ENCODE data around the gene KLHL22.
"Not testable (repeated sequence)": the region's sequence is repeated elsewhere in the genome, so short reads cannot be mapped to it uniquely, and the experiment has no call there.

KLHL22 gene

DNA sequence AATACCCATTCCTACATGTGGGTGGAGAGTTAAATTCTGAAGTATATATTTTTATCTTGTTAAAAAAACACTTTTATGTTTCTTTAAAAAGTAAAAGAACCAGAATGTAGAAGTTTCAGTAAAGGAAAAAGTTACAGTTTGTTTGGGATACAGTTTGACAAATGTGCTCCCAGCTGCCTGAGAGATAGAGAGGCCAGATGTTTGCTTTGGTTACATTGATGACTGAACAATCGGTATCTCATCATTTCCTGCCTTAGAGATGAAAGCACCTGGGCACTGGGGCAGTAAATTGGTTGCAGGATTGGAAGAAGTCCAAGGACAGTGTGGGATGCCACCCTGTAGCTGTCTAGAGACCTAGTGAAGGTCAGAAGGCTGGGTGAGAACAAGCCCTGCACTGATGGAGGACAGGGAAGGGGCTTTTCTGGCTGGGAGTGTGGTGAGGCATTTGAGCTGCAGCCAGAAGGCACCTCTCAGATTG, 28.4 kb upstream of the KLHL22 start:
- no peak for DNase-seq (ENCODE audit: low read depth in 2 of 2)

DNA sequence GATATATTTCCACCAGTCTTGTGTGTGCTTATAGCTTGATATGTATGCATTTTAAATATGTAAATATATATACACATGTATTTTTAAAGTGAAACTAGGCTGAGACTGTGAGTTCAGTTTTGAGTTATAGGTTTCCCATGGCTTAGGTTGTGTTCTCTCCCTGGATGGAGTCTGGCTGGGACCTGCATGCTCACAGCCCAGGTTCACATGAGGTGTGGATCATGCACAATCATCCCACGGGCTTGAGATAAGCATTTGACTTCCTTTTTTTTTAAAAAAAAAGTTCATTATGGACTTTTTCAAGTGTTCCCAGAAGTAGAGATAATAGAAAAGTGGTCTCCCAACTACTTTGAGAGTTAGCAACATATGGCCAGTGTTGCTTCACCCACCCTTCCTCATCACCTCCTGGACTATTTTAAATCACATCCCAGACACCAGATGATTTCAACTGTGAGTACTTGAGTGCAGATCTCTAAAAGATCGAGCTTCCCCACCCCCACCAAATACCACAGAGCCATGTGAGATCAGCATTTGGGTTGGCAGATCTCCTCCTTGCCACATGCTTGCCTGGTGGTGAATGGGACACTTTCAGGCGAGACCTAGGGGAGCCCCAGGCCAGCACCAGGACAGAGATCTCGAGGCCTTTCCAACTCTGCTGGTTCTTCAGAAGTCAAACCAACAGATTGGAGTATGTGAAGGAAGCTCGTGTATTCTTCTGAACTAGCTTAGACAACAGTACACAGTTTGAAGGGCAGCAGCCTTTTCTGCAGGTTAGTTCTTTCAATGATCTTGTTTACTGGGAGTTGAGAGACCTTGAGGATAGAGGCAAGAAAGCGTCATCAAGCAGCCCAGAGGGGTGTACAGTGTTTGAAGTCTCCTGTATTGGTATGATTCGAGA, 27.7 kb upstream of the KLHL22 start:
- DNase-seq (ENCODE audit: low read depth in 2 of 2), result no peak

DNA sequence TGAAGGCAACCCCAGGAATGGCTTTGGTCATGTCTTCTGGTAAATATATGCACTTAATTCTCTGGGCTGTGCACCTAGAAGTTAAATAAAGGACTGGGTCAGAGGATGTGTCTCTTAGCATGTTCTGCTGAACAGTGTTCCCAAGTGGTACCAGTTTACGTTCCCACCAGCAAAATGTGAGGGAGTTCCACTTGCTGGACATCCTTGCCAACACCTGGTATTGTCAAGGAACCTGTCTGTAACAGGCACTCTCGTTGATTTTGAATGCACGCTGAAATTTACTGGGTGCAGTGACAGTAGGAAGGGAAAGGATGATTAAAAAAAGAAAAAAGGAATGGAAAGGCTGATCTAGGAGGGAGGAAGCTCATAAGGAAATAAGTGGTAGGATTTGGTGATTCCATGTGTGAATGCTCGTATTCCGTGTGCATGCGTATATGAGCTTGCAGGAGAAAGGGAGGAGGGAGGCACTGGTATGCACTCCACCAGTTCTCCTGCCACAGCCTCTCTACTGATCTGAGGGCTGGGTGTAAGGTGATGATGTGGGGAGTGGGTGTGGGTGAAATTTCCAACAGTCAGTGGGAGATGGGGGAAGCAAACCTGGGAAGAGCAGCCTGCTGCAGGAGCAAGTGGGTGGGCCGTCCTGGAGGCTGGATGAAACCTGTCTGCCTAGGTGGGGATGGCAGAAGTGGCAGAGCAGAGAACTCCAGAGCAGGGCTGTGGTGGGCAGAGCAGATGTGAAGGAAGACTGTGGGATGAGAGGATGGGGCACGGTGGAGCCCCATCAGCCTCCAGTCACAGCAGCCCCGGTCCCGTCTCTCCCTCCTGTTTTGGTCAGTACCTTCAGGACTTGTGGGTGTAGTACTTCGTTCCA, 26.8 kb upstream of the KLHL22 start:
- no peak for DNase-seq (ENCODE audit: low read depth in 2 of 2)

DNA sequence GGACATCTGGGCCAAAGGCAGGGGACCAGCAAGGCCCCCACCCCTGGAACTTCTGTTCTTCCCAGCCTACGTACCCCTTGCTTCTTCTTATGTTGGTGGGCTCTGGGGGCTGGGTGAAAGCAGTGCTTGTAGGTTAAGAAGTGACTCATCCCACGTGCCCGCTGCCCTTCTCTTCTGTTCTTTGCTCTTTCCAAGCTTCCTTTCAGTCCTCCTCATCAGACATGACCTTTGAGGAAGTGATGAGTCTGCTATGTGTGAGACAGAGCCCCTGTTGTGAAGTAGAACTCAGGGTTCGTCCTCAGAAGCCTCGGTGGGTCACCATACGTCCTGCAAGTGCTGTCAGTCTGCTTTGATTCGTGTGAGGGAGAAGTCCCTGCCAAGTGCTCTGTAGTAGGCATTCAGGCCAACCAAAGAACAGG, 24.5 kb upstream of the KLHL22 start:
- DNase-seq (ENCODE audit: low read depth in 2 of 2), result peak; percentile 25 to 30

DNA sequence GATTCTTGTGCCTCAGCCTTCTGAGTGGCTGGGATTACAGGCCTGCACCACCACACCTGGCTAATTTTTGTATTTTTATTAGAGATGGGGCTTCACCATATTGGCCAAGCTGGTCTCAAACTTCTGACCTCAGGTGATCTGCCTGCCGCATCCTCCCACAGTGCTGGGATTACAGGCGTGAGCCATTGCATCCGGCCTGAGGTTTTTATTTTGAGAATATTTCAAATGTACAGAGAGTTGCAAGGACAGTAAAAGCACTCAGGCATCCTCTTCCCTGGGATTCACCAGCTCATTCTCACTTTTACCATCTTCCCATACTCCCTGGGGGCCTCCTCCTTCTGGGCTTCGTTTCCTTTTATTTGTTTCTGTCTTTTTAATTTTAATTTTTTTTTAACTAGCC, 24.0 kb upstream of the KLHL22 start:
- DNase-seq (ENCODE audit: low read depth in 2 of 2), result no peak

DNA sequence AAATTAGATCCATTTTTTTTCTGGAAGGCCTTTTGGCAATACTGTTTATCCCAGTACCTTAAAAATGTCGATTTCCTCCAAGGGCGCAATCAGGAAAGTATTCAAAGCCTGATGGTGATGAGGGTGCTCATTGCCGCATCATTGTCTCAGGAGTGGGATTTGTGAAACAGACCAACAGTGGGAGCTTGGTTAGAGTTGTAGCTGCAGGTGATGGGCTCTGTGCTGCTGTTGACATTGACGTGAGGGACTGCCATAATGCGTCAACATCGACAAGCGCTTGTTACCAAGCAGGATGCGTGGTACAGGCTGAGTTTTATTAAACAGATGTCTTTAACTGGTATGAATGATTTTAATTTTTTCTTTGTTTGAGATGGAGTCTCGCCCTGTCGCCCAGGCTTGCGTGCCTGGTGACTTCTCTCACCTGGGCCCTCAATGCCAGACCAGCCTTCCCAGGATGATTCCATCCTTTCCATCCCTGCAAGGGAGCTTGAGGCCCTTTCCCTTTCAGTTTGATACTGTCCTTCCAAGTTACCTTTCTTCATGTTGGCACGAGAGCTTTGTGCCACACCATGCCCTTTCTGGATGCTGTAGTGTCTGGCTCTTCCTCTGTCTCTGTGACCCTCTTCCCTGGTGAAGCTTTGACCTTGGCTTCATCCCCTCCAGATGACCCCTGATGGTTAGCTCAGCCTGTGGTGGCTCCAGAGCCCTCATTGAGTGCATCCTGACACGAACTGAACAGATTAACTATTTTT, 22.4 kb upstream of the KLHL22 start:
- DNase-seq (ENCODE audit: low read depth in 2 of 2), result no peak

DNA sequence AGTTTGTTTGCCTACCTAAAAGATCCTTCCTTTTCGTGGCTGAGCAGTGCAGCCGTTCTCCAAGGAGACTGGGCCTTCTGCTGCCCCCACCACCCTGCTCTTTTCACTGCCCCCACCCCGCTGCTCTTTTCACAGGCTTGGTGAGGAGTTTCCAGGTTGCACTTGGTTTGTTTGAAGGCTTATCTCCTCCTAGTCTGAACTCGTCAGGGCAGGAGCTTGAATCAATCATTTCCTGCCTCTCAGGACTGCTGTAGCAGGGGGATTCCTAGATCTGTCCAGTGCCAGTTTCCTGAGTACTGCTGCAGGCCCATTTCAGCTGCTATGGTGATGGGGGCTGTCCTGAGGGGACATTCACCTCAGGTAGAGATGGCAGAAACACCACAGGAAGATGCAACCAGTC, 21.8 kb upstream of the KLHL22 start:
- no peak for DNase-seq (ENCODE audit: low read depth in 2 of 2)

DNA sequence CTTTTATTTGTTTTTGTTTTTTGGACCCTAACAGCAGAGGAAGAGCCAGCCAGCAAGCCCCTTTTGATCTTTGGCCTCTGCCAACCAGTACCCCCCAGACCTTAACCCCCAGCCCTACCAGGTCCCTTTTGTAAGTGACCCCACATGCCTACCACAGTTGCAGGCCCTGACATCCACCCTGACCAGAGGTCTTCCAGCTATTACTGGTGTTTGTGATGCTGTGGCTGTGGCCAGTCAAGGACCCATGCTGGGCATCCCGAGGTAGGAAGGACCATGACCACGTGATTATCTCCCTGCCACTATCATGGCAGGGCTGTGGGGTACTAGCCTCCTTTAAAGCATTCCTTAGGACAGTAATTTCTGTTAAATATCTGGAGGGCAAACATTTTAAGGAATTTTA, 20.8 kb upstream of the KLHL22 start:
- no peak for DNase-seq (ENCODE audit: low read depth in 2 of 2)

DNA sequence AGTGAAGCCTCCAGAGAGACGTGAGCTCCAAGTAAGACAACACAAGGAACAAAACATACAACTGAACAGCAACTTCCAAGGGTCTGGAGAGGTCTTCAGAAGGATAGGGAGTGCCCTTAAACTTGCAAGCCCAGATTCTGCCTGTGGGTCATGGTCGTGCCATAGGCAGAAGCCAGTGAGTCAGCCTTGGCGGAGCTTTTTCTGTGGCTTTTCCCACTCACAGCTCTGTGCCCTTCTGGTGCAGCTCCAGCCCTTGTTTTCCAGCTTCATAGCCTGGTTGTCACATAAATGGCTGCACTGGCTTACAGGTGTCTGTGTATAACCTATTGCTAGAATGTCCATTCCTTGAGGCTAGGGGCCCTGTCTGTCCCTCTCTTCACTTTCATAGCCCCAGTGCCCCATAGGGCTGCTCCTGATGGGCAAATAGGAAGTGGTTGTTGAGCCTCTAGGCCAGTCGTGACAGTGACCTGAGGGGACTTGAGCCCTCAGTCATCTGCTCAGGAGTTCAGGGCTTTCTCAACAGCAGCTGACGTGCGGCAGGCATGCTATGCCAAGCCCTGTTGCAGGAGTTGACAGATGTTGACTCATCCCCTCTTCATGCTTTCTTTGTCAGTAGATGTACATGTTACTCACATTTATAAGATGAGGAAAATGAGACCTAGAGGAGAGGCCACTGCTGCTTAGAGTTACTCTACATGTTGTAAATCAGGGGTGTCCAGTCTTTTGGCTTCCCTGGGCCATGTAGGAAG, 19.2 kb upstream of the KLHL22 start:
- no peak for DNase-seq (ENCODE audit: low read depth in 2 of 2)

DNA sequence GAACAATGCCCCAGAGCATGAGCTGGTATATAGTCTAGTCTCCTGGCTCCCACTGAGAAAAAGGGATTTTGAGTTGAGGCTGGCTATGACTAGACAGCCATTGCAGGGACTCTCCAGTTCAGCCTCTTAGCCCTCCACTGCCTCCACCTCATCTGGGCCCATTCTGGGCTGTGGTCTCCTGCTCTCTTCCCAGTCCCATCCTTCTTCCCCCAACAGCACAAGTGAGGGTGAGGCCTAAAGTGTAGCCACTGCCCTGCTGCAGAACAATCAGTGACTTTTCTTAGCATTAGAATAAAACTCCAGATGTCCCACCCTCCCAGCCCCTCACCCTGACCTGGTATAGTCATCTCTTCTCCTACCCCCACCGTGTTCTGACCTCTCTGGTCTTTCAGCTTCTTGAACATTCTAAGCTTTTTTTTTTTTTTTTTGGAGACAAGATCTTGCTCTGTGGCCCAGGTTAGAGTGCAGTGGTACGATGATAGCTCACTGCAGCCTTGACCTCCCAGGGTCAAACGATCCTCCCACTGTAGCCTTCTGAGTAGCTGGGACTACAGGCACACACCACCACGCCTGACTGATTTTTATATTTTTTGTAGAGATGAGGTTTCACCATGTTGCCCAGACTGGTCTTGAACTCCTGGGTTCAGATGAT, 16.1 kb upstream of the KLHL22 start:
- no peak for DNase-seq (ENCODE audit: low read depth in 2 of 2)

DNA sequence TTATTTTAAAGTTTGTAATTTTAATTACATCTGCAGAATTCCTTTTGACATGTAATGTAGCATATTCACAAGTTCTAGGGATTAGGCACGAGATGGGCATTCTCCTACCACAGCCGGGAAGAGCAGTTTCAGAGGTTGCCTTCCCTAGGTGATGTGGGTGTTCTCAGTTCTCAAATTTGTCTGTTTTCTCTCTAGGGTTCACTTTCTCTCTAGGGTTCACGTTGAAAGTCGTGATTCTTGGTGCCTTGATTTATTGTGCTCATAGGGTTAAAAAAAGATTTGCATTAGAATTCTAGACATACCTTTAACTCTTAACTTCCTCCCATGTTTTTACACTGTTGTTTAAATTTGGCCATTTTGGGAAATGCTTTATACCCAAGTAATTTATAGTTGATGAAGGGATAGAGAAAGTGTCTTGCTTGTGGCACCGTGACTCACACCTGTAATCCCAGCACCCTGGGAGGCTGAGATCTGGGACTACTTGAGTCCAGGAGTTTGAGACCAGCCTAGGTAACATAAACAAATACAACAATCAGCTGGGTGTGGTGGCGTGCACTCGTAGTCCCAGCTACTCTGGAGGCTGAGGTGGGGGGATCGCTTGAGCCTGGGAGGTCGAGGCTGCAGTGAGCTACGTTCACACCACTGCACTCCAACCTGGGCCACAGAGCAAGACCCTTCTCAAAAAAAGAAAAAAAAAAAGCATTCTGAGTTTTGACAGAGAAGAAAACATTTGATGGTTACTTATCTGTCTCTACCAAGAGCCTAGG, 15.4 kb upstream of the KLHL22 start:
- no peak for DNase-seq (ENCODE audit: low read depth in 2 of 2)

DNA sequence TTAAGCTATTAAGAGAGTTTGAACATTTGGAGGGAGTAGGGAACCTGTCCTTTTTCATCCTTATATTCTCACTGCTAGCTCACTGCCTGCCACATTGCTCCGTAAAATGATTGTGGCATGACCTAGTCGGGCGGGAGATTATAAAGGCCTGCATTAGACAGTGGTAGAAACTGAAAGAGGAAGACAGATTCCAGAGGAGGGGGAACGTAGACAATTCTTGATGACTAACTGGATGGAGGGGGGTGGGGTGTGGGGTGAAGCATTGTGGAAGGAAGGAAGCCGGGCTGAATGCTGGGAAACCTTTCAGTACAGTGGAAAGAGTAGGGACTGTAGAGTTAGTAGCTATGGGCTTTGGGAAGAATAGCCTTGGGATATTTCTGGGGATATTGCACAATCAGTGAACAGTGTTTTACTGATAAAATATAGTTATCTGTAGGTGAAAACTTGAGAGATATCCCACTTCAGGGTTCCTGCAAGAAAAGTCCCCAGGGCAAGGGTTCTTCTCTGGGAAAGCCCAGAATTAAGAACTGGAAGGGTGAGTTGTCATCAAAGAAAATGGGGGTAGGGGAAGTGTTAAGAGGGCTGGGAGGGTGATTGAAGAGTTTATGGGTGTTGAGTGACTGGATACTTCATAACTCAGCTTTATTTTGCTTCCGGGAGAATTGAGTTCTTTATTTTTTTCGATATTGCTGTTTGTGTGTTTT, 13.9 kb upstream of the KLHL22 start:
- peak; percentile 12 to 47 for DNase-seq (ENCODE audit: low read depth in 2 of 2)

DNA sequence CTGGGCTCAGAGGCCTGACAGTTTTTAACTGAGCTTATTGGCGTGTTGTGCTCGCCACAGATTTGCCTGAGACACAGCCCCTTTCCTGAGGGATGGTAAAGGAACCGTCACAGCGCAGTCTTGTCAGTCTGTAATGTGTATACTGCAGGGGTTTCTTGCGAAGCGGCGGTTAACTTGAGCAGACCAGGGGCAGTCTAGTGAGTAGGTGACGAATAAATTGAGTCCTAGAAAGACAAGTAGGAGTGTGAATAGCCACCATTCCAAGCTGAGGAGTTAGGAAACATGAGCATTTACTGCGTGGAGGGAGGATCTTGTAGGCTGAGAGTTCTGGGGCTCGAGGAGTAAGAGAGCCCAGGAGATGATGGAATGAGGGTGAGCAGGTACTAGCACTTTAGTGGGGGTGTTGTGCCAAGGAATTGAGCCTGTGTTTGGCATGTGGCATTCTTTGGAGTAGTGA, 13.2 kb upstream of the KLHL22 start:
- no peak for DNase-seq (ENCODE audit: low read depth in 2 of 2)

DNA sequence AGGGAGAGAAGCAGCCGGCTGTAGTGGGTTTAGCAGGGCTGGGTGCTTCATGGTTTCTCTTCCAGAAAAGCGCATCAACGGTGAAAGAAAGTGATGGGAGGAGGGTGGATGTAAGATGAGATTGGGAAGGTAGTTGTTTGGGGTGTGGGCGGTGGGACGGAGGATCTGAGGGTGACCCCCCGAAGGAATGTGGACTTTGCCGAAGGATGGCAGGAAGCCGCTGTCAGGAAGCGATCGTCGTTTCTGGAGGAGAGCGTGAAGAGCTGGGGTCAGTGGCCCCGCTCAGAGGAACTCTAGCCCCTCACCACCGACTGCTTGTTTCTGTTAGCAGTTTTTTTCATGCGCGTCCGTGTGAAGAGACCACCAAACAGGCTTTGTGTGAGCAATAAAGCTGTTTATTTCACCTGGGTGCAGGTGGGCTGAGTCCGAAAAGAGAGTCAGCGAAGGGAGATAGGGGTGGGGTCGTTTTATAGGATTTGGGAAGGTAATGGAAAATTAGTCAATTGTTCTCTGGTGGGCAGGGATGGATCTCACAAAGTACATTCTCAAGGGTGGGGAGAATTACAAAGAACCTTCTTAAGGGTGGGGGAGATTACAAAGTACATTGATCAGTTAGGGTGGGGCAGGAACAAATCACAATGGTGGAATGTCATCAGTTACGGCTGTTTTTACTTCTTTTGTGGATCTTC, 12.6 kb upstream of the KLHL22 start:
- DNase-seq (ENCODE audit: low read depth in 2 of 2), result not testable (repeated sequence)

DNA sequence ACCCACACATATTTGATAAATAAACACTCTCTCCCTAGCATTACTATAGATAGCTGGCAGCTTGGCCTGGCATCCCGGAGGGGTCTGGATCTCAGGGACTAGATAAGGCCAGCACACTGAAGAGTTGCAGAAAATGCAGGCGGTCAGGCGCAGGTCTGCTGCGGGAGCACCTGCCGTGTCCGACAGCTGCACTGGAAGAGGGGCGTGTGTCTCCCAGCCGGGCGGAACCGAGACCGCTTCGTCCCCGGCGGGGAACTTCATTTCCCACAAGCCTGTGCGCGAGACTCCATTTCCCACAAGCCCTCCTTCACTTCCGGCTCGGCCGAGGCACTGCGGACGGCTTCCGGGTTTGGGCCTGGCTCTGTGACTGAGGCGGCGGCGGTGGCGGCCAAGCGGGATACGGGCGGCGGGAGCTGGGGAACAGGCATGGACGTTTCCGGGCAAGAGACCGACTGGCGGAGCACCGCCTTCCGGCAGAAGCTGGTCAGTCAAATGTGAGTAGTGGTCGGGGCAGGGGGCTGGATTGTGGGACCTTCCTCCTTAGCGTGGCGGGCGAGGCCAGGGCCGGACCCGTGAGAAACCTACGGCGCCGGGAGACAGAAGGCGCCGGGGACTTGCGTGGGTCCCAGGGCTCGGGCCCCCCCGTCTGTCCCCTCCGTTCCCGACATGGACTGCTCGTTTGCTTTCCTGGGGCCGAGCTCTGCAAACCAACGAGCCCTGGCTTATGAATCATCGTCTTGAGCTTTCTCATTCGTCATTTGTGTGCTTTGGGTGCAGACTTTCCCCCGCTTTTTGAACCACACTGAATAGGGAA, 11.9 kb upstream of the KLHL22 start, which contains the start of gene MED15:
MED15 (plus strand) TSS at position 358 of the 814 bp plus-strand sequence; CDS start at position 427, 69 bp downstream.
- peak; percentile 73 to 79 for DNase-seq (ENCODE audit: low read depth in 2 of 2)

DNA sequence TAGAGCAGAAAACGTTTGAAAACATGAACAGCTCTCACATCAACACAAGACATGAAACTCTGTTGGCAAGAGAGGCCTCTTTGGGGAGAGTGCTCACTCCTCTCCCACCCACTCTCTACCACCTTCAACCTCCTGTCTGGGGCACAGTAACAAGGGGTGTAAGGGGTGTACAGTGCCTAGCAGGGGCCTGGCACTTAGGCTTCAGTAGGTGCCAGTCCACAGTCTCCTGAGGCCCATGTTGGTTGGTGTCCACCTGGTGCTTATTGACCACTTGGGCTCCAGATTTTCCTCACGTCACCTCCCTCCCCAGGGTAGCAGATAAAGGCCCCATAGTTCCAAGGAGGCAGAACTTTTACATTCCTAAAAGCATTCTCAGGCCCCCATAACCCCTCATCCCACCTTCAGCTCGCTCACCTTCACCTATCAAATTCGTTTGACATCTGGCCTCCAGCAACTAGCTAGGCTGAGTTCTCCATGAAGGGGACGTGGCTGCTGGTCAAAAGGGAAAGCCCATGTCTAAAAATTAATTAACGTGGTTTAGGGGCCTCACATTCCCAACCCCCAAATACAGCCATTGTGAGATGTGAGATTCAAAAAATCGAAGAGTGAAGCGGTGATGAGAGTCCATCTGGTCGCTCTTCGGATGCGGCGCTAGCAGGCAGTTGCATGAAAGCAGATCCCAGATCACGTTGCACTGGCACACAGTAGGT, 11.1 kb upstream of the KLHL22 start:
- no peak for DNase-seq (ENCODE audit: low read depth in 2 of 2)

Measured in stimulated activated CD8-positive, alpha-beta memory T cell treated with anti-CD3 and anti-CD28 coated beads, Interleukin-15, amount 100 ng/mL, for 4 hours (primary cell).